Measurements from ENCODE around the gene ALG12.

DNA sequence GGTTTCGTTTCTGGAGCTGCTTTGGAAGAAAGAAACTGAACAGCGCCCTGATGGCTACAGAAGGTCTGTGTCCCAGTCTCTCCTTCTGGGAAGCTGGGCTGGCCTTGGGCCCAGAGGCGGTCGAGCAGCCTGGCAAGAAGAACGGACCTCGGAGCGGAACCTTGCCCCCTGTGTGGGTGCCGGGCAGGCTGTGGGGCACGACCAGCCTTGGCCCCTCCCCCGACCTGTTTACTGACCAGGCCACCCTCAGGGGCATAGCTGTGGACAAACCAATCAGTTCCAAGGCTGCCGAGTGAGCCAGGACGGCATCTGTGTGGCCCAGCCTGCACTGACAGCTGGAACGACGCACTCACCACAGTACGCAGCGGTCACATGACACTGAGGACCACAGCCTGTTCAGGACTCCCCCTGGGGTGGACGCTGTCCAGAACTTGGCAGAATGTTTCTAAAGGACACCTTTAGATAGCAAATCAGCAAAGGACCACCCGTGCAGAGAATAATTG, 49.5 kb upstream of the ALG12 start:
- TF ChIP-seq, protein P1, sequence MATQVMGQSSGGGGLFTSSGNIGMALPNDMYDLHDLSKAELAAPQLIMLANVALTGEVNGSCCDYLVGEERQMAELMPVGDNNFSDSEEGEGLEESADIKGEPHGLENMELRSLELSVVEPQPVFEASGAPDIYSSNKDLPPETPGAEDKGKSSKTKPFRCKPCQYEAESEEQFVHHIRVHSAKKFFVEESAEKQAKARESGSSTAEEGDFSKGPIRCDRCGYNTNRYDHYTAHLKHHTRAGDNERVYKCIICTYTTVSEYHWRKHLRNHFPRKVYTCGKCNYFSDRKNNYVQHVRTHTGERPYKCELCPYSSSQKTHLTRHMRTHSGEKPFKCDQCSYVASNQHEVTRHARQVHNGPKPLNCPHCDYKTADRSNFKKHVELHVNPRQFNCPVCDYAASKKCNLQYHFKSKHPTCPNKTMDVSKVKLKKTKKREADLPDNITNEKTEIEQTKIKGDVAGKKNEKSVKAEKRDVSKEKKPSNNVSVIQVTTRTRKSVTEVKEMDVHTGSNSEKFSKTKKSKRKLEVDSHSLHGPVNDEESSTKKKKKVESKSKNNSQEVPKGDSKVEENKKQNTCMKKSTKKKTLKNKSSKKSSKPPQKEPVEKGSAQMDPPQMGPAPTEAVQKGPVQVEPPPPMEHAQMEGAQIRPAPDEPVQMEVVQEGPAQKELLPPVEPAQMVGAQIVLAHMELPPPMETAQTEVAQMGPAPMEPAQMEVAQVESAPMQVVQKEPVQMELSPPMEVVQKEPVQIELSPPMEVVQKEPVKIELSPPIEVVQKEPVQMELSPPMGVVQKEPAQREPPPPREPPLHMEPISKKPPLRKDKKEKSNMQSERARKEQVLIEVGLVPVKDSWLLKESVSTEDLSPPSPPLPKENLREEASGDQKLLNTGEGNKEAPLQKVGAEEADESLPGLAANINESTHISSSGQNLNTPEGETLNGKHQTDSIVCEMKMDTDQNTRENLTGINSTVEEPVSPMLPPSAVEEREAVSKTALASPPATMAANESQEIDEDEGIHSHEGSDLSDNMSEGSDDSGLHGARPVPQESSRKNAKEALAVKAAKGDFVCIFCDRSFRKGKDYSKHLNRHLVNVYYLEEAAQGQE (IDR thresholded peaks at IDR 0.05; ENCODE audit: insufficient read depth in 1 of 2, low read depth in 2 of 2, low read length in 2 of 2), result no peak
- TF ChIP-seq POLR2AphosphoS5 (IDR thresholded peaks at IDR 0.05; ENCODE audit: low read depth, low read length) (no peak), TAF1 (IDR thresholded peaks at IDR 0.05; ENCODE audit: borderline replicate concordance, insufficient read depth, low read length) (no peak), FOXP2 (optimal IDR thresholded peaks at IDR 0.05; ENCODE audit: borderline replicate concordance, extremely low read depth, extremely low read length, insufficient read depth) (no peak), SIN3A (IDR thresholded peaks at IDR 0.05; ENCODE audit: borderline replicate concordance, insufficient read depth, low read length) (no peak)

Data from PFSK-1 (cell line).